Brain microvascular endothelial cell (primary cell): ENCODE results near the gene OR2T35.

ENCODE experiments used
- DNase-seq: peaks from one replicate; pipeline ENCODE4 v3.0.0-alpha.2; 2020
- H3K27ac ChIP-seq: fragments of 250-450 bp; sonication (Bioruptor Pico); 2 replicates; pipeline ENCODE4 v1.5.1; 2020; ENCODE audit warnings: mild to moderate bottlenecking, moderate library complexity
- H3K27me3 ChIP-seq: fragments of 250-450 bp; sonication (Bioruptor Pico); replicated peaks from 2 replicates; pipeline ENCODE4 v1.5.1; 2020; ENCODE audit warnings: mild to moderate bottlenecking
- H3K36me3 ChIP-seq: fragments of 250-450 bp; sonication (Bioruptor Pico); replicated peaks from 2 replicates; pipeline ENCODE4 v1.5.1; 2020; ENCODE audit warnings: mild to moderate bottlenecking
- H3K4me3 ChIP-seq: 2 replicates; pipeline ENCODE4 v1.5.1; 2011; ENCODE audit warnings: low read depth, mild to moderate bottlenecking, control low read depth, low read length, moderate library complexity
- CTCF ChIP-seq: IDR thresholded peaks from 2 replicates; pipeline ENCODE4 v1.5.1; 2011; ENCODE audit warnings: low read depth, mild to moderate bottlenecking, moderate library complexity, low read length, control low read depth, inconsistent platforms; ENCODE audit errors: missing control alignments
- in situ Hi-C: cut with HindIII; loops from 2 replicates; pipeline ENCODE4 v1.10.0; 2017; ENCODE audit warnings: low sequenced_read_pairs, low pct_ligation_motif_present

The OR2T35 gene

GRCh38 chr1:248621770-248622169, 23.3 kb downstream of the OR2T35 start:
- DNase-seq: no peak
- Histone ChIP-seq H3K4me3 (no peak overlapping the region), H3K27ac (no peak overlapping the region), H3K27me3 (no peaks in the 10 kb centered on the region), H3K36me3 (no peaks in the 10 kb centered on the region)
- in situ Hi-C loops: no loop called here
- TF ChIP-seq CTCF: no peak

GRCh38 chr1:248618878-248619277, 26.2 kb downstream of the OR2T35 start:
- in situ Hi-C loops: no loop called here
- Histone ChIP-seq H3K36me3 (no peaks in the 10 kb centered on the region), H3K4me3 (no peak overlapping the region), H3K27ac (no peak overlapping the region), H3K27me3 (no peaks in the 10 kb centered on the region)
- TF ChIP-seq CTCF: peak; percentile 40
- DNase-seq: peak; percentile 12

- no peaks in the 10 kb centered on the region for H3K36me3 ChIP-seq
- no peak overlapping the region for H3K27ac ChIP-seq
- H3K27me3 ChIP-seq: no peaks in the 10 kb centered on the region
- no peak for TF ChIP-seq CTCF
- in situ Hi-C loops: no loop called here
- no peak overlapping the region for H3K4me3 ChIP-seq
- DNase-seq: no peak
Measured at GRCh38 chr1:248618119-248618518, 27.0 kb downstream of the OR2T35 start.

GRCh38 chr1:248613742-248614141, 31.3 kb downstream of the OR2T35 start:
- no peak for DNase-seq
- no peak overlapping the region for H3K4me3 ChIP-seq
- no peaks in the 10 kb centered on the region for H3K27me3 ChIP-seq
- in situ Hi-C loops: no loop called here
- no peaks in the 10 kb centered on the region for H3K36me3 ChIP-seq
- no peak overlapping the region for H3K27ac ChIP-seq
- no peak for TF ChIP-seq CTCF

GRCh38 chr1:248611883-248612414, 33.1 kb downstream of the OR2T35 start:
- Histone ChIP-seq H3K36me3 (no peaks in the 10 kb centered on the region), H3K27ac (no peak overlapping the region), H3K27me3 (no peaks in the 10 kb centered on the region), H3K4me3 (no peak overlapping the region)
- DNase-seq: no peak
- in situ Hi-C loops: no loop called here
- no peak for TF ChIP-seq CTCF

GRCh38 chr1:248610301-248610700, 34.8 kb downstream of the OR2T35 start:
- in situ Hi-C loops: no loop called here
- H3K36me3 ChIP-seq: no peaks in the 10 kb centered on the region
- no peaks in the 10 kb centered on the region for H3K27me3 ChIP-seq
- no peak for TF ChIP-seq CTCF
- no peak for DNase-seq
- H3K4me3 ChIP-seq: no peak overlapping the region
- no peak overlapping the region for H3K27ac ChIP-seq
